GM12873 (cell line): ENCODE measurements around the gene NCDN.
A peak's percentile ranks its signal among the peaks of the same experiment; 100 is the strongest.

Experiments used
- CTCF ChIP-seq: IDR thresholded peaks from 2 replicates; pipeline ENCODE4 v1.5.1; 2012; ENCODE audit warnings: low read depth, mild to moderate bottlenecking, moderate library complexity, low read length, control low read depth; ENCODE audit not compliant: insufficient read depth; ENCODE audit errors: missing control alignments

Gene NCDN

GRCh38 chr1:35565742-35566133 is 8.1 kb downstream of the NCDN start:
- no peak for TF ChIP-seq CTCF

GRCh38 chr1:35567947-35568558 is 10.5 kb downstream of the NCDN start:
- TF ChIP-seq CTCF = no peak

- peak; percentile 95 for TF ChIP-seq CTCF
Measured at GRCh38 chr1:35568975-35569395, 11.4 kb downstream of the NCDN start.

- TF ChIP-seq CTCF = no peak
Measured at GRCh38 chr1:35569936-35570335, 12.3 kb downstream of the NCDN start.

GRCh38 chr1:35570589-35571137 is 13.1 kb downstream of the NCDN start:
- no peak for TF ChIP-seq CTCF

GRCh38 chr1:35571263-35571662 is 13.7 kb downstream of the NCDN start:
- no peak for TF ChIP-seq CTCF

GRCh38 chr1:35572296-35572695 is 14.7 kb downstream of the NCDN start:
- TF ChIP-seq CTCF = no peak
